GM04503 (cell line): ENCODE results near the gene CACNB1.

Source experiments
- DNase-seq: peaks from one replicate; pipeline ENCODE4 v3.0.0-alpha.2; 2012; ENCODE audit warnings: low read depth

The CACNB1 gene

DNA sequence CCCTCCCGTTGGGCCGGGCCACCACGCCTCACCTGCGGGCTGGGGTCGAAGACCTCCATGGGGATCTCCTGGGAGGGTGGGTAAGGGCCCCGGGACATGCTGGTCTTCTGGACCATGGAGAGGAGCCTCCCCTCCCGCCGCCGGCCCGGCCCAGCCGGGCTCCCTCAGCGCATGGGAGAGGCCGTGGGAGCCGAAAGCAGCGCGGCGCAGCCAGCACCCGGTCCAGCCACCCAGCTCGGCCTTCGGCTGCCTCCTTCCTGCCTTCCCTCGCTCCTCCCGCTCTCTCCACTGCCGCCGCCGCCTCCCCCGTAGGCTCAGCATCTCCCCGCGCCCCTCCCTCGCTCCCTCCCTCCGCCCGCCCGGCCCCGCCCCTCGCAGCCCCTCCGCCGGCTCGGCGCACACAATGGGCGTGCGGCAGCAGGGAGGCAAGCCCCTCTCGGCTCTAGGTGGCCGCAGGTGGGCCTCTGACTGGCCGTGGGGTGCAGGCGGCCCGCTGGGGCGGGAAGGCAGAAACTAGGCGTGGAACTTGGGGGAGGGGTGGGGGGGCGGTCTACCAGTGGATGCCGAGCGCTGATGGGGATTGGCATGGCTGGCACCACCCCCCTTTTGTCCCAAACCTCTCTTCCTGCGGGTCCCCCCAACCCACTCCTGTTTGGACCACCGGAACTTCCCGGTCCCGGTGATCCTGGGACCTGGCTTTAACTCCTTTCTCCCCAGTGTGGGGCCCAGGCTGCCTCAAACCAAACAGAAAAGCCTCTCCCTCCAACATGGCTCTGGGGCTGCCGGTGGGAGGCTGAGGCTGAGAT, at the start of gene CACNB1:
Gene CACNB1, minus strand, starts transcription at position 290 of the 806 bp plus-strand sequence. Its CDS starts 174 bp downstream, at position 116.
- no peak for DNase-seq

DNA sequence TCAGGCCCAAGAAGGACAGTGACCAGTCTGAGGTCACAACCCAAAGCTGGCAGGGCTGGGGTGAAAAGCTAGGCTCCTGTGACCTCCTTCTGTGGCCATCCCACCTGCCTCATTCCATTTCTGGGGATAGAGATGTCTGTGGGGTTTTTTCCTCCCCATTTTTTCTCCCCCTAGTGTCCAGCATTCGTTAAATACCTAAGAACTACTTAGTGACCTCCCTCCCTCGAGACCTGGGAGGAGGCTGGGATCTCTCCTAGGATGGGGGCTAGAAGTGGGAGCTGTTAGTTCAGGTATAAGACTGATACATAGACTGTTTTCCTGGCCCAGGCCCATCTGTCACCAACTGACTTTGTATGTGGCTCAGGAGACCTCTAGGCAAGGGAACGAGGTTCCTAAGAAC, 48.8 kb upstream of the CACNB1 start:
- no peak for DNase-seq

DNA sequence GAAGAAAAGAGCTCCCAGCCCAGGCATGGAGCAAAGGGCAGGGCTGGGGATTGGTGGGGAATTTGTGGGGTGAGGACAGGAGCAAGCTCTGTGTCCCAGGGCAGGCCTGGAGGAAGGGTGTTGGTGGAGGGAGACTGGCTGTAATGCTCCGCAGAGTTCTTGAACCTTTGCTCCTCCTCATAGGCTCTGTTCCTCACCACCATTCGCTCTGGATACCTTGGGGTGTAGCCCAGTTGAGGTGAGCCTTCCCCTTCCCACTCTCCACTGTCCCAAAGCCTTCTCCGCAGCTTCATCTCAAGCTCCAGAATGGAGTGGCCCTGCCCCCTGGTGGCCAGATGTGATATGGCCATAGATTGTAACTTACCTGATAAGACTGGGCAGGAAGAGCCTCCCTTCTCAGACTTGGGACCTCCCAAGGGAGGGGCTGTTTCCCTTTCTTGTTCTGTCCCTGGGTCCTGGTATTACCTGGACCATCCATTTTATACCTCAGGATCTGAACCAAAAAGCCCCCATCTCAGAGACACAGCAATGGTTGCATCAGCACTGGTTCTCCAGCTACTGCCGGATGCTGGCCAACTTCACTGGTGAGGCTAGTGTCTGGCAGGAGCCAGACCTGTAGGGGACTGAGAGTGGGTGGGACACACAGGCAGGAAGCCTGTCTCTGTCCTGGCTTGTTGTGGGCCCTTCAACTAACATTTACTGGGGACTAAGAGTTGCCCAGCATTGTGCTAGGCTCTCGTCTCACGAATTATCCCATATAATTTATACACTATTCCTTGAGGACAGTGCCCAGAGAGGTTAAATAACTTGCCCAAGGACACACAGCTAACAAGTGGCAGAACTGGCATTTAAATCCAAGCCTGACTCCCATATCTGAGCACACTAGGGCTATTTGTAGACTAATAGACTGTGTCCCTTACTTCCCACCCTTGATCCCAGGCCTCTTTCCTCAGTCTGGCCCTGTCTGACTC, 47.4 kb upstream of the CACNB1 start:
- DNase-seq: no peak

DNA sequence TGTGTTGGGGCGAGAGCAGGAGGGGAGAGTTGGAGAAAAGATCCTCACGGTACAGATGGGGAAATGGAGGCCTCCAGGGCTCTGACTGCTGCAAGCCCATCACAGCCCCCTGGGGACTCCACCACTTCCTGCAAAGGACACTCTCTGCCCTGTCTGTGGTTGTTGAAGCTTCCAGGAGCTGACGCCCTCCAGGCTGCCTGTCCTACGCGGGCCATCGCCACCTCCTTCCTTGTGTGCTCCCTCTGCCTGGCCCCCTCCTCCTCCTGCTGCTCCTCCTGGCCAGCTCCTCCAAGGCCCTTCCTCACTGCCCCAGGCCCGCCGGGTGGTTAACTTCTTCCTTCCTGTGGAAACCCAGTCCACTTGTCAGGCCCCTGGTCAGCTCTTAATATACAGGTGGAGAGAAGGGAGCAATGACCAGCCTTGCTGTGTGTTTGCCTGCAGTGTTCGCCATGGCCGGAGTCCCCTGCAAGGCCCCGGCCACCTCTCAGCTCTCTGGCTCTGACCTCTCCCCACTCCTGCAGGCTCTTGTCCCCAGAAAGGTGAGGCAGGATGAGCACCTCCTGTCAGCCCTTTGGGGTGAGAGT, 46.6 kb upstream of the CACNB1 start:
- DNase-seq: no peak

DNA sequence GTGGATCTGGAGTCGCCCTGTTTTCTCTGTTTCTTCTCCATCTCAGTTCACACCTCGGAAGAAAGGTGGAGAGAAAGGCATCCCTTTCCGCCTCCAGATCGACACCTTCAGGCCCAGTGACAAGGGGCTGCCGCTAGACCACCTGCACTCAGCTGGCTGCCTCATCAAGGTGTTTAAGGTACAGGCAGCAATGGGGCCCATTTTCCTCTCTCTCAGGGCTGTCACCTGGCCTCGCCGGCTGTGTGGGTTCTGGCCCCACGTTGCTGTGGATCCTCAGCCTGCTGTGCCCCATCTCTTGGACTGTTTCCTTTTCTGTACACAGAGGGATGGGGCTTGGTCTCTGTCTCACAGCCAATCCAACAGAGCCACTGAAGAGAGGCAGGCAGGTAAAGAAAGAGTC, 45.7 kb upstream of the CACNB1 start:
- no peak for DNase-seq

DNA sequence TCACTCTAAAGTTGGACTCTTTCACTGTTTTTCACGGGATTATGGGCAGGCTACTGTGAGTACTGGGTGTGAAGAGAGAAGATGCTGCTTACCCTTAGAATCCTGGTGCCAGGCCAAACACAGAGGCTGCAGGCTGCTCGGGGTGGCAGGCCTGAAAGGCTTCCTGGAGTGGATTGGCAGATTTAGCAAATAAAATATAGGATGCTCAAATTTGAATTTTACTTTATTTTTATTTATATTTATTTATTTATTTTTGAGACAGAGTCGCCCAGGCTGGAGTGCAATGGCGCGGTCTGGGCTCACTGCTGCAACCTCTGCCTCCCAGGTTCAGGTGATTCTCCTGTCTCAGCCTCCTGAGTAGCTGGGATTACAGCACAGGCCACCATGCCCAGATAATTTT, 43.2 kb upstream of the CACNB1 start:
- no peak for DNase-seq

DNA sequence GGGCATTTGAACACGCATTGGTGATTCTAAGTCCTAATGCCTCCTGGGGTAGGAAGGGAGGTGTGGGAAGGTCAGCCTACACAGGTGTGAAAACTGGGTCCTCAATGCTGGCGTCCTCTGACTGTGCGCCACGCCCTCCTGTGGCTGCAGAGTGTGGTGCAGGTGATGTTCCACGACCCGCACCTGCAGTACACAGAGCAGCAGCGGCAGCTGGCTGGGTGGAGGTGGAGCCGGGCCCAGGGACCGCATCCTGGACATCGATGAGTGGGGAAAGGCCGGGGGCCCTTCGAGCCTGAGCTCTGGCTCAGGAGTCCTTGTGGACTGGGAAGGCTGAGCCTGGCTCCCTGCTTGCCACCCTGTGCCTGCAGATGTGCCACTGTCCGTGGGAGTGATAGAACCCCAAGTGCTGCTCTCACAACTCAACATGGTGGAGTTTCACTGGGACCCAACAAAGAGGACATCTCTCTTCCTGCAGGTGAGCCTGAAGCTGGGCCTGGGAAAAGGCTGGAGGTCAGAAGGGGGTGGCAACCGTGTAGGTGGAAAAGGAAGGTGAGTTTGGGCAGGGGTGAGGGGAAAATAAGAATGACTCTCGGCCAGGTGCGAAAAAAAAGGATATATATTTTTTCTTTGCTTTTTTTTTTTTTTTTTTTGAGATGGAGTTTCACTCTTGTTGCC, 42.3 kb upstream of the CACNB1 start:
- DNase-seq: no peak

DNA sequence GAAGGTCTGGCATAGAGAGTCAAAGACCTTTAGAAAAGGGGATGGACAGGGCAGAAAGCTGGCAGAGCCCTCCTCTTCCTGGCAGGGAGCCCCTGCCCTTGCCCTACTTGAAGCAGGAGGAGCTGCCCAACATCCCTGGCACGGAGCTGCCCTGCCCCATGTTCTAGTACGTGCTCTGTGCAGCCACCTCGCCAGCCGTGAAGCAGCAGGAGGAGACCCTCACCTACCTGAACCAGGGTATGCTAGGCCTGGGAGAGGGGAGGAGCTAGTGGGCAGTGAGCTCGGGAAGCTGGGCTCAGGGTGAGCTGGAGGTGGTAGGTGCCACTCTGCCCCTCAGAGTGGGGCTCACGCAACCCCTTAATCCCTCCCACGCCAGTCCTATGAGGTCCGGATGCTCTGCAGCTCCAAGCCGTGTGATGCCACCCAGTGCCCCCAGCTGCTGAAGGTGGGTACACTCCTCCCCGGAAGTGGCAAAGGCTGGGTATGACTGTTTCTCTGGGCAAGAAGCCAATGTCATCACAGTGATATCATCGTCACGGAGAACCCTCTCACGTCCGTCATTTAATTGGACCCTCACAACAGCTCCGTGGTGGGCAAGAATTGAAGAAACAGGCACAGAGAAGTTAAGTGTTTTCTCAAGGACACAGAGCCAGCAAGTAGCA, 41.0 kb upstream of the CACNB1 start:
- DNase-seq: no peak

DNA sequence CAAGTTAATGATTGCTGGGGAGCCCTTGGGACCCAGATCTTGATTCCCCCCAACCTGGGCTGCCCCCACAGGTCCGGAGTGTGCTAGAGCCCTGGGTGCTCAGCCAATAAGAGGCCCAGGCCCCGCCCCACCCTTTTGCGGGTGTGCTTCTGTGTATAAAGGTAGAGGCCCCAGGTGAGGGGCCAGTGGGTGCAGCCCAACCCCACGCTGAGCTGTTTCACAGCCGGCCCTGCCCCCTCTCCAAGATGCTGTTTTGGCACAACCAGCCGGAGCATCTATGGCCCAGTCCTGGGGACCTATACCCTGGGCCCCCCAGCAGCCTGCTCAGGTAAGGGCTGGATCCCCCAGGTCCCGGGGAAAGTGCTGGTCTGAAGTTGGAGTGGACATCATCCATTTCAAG, 40.1 kb upstream of the CACNB1 start:
- no peak for DNase-seq

DNA sequence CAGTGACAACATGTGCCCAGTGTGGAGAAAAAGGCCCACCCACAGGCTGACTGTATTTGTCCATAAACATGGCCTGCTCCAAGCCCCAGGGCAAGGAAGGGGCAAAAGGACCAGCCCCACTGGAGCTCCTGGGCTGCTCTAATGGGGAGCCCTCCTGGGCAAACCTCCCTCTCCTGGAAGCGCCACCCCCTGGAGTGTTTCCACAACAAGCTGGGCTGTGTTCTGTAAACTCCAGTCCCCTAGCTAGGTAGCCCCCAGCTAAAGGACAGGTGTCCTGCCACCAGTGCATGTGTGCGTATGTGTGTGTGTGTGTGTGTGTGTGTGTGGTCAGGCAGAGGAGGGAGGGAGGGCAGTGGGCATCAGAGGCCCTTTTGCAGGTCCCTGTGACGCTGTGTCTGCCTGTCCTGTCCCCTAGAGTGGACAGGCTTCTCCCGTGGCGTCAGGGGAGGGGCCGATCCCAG, 39.5 kb upstream of the CACNB1 start:
- DNase-seq: no peak

DNA sequence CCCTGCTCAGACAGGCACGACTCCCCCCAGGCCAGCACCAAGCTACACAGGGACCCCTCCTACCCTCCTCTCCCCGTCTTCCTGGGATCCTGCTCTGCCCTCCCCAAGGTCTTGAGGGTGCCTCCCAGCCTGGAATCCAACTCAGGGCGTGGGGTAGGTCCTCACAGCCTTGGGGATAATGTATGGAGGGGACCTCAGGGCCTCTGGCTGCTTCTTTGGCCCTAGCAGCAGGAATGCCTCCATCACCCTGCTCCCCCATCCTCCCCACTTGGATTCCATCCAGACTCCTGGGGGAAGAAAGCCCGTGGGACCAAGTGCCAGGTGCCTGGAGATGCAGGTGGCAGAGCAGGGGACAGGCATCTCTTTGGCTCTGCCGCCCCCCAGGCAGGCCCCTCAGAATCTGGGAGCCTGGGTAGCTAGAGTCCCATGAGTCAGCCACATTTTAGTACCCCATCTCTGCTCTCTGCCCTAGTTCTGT, 39.0 kb upstream of the CACNB1 start:
- no peak for DNase-seq

DNA sequence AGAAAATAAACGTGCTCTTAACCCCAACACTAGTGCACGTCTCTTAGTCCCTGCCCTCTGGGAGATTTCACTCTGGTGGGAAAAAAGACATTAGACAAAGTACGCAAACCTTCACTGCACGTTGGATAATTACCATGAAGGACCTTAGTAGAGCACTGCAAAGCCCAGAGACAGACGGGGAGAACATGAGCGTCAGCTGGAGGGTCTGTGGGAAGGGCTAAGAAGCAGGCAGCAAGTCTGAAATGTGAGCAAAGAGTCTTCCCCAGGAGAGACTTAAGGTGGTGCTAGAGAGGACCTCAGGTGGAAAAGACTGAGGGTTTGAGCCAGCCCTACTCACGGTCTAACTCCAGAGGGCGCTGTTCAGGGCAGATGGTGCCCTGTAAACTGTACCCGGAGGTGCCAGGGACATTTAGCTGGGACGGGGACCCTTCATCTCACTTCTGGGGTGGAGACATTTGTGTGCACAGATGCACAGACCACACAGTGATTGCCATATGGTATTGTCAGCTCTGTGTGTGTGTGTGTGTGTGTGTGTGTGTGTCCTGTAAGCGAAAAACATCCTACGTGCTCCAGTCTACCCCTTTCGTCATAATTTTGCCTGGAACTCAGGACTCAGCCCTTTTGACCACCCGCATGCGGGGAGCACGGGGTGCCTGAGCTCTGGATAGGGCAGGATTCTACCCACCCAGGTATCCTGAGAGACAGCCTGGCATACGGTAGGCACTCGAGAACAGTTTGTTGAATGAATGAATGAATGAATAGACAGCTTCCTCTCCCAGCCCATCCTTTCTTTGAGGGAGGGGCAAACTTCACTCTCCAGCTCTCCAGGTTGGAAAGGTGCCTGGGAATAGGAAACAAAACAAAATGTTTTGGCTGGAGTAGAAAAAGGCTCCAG, 38.3 kb upstream of the CACNB1 start:
- DNase-seq: no peak

DNA sequence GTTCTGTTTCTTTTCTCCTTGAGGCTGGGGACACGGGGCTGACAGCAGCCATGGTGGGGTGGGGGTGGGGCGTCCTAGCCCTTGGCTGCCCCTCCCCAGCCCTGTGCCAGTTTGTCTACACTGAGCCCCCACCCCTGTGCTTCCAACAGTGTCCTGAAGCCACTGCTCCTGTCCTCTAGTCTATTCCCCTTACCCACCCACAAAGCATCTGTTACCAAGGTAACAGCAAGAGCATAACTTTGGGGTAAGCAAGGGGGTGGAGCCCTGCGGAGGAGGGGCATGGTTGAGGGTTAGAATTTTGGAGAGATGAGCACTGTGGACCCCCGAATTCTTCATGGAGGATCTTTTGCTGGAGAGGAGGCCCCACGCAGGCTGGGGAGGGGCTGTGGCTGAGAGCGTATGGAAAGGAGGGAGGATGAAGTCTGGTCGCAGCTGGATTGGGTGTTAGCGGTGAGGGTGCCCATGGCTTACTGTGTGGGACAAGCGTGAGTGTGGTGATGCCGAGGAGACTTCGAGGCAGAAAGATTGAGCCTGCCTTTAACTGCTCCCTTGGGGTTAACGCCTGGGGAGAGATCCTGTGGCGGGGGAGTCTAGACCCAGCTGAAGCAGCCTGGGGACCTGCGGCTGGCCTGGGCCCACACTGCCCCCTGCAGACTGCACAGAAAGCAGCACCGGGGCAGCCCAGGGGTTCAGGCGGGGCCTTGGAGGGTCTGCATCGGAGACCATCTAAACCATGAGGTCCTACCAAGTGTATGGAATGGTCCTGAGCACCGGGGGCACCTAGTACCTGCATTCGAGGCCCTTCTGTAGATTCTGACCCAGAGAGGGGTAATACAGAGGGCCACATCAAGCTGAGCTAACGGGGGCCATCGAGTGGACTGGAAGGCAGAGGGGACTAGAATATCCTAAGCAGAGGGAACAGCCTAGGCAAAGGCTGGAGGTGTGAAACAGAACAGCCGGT, 34.4 kb upstream of the CACNB1 start:
- no peak for DNase-seq

DNA sequence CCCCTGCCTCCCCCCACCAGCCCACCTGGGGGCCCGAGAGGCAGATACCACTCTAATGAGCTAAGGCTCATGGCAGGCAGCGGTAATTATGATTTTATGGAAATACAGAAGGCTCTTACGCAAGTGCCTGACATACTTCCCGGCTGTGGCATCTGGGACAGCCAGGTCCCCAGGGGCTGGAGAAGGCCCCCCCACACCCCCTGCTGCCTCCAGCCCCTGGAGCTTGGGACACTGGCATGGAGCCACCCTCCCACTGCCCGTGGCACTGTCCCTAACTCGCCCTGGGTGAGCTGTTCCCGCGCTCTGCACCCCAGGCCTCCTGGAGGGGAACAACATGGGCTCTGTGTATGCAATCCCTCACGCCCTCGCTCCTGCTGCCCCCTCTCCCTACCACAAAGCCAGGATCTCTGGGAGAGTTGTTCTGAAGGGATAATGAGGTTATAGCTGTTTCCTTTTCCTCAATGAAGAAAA, 33.7 kb upstream of the CACNB1 start:
- no peak for DNase-seq

DNA sequence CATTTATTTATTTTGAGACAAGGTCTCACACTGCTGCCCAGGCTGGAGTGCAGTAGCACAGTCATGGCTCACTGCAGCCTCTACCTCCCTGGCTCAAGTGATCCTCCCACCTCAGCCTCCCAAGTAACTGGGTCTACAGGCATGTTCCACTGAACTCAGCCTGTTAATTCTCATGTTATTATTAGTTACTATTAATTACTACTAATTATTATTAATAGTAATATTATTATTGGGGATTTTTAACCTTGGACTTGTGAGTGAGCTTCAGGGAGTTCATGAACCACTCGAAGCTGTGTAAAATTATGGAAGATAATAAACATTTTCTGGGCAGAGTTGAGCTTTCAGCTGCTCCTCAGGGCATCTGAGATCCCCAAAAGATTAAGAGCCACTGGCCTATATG, 32.9 kb upstream of the CACNB1 start:
- DNase-seq: no peak

DNA sequence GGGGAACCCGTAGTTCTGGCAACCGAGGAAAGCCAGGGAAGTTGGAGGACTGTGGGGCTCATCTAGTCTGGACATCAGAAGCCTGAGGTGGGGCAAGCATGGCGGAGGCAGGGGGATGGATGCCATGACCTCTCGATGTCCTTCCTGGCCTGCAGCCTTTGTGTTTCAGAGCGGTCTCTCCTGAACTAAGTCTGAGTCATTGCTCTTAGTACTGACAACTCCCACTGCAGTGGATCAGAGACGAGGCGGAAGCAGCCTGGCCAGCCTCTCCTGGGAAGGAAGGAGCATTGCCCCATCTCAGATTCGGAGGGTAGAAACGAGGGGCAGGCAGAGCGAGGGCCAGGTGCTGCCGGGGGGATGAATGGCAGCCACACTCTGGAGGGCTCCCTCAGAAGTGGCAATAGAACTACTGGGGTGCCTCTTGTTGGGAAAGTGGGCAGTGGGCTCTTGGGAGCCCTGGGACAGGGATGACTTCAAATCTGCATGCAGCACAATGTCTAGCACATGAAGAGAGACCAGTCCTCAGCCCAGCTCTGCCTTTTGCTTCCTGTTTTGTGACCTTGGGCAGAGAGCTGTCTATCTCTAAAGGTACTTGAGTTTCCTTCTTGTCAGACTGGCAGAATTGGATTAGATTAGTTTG, 31.9 kb upstream of the CACNB1 start:
- DNase-seq: no peak

DNA sequence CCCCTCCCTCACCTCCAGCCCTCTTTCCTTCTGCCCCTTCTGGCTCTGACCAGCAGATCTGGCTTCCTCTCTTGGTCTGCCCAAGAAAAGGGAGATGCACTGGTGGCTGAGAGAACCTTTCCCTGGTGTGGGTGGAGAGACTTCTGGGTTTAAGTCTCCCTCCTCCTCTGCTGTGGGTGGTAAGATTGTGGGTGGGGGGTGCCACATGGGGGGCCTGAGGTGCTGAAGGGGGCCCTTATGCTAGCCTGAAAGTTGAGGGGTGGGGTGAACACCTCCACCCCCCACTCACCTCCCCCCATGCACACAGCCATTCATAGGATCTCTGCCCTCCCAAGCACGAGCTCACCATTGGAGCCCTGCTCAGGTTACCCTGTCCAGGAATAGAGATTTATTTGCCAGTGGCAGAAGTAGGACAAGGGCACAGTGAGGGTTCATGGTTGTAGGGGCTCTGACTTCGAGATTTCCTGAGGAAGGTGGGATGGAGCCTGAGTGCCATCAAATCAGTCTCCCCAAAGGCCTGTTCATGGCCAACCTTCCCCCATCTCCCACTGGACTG, 30.0 kb upstream of the CACNB1 start:
- DNase-seq: no peak
